Stimulated activated CD4-positive, alpha-beta T cell treated with anti-CD3 and anti-CD28 coated beads, TNF-alpha, amount 100 ng/mL, for 4 hours (primary cell): ENCODE measurements around the gene PDGFD.
"Not testable (repeated sequence)": the region's sequence is repeated elsewhere in the genome, so short reads cannot be mapped to it uniquely, and the experiment has no call there.

Source experiments
- DNase-seq, 3 experiments: peaks; one replicate each; pipeline ENCODE4 v3.0.0-alpha.2; 2020; ENCODE audit warnings: low read depth in 3 of 3

The PDGFD gene

DNA sequence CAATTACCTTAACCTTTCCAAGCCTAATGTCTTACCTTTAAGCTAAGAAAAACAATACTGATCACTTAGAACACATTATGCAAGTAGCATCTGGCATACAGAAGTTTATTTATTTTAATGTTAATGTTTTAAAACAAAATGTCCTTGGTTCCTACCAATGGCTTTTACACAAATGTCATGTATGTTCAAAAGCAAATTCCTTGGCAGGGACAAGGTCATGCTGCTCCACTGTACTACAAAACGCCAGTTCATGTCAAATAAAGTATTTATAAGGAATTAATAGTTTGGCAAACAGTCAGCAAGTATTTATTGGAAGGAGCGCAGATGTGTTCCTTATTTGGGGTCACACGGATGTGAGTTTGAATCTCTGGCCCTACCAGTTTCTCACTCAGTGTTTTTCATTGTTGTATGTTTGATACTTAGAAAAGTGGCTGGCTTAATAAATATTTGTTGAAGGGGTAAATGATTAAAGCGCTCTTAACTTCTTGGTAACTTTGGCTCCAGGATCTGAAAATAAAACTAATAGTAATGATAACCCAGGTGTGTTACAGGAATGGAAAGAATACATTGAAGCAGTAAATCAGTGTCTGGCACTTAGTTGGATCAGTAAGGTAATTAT, 108.9 kb downstream of the PDGFD start:
- DNase-seq = no peak

- DNase-seq = no peak
Observed at GRCh38 chr11:104053743-104054478, 110.0 kb downstream of the PDGFD start.

DNA sequence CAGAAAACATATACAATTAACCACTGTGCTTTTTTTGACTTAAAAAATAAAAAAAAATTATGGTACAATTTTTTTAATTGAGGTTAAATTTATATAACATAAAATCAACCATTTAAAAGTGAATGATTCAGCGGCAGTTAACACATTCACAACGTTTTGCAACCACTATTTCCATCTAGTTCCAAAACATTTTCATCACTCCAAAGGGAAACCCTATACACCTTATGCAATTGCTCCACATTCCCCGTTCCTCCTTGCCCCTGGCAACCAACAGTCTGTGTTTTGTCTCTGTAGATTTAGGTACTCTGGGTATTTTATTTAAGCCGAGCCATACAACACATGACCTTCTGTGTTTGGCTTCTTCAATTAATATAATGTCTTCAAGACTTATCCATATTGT, 112.2 kb downstream of the PDGFD start:
- DNase-seq = no peak

DNA sequence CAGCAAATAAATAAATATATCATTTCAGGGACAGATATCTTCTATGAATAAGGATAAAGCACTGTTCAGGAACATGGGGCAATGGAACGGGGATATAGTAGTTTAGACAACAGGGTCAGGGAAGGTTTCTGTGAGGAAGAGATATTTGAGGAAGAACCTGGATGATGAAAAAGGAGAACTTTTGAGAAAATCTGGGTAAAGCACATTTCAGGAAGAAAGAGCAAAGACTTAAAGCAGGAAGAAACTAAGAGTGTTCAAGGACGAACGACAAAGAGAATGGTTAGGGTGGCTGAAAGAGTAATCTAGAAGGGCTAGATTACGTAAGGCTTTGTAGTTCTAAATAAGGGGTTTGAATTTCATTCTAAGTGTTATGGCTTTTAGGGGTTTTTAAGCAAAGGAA, 114.8 kb downstream of the PDGFD start:
- DNase-seq = no peak

DNA sequence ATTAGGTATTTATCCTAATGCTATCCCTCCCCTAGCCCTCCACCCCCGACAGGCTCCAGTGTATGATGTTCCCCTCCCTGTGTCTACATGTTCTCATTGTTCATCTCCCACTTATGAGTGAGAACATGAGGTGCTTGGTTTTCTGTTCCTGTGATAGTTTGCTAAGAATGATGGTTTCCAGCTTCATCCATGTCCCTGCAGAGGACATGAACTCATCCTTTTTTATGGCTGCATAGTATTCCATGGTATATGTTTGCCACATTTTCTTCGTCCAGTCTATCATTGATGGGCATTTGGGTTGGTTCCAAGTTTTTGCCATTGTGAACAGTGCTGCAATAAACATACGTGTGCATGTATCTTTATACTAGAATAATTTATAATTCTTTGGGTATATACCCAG, 117.1 kb downstream of the PDGFD start:
- not testable (repeated sequence) for DNase-seq

DNA sequence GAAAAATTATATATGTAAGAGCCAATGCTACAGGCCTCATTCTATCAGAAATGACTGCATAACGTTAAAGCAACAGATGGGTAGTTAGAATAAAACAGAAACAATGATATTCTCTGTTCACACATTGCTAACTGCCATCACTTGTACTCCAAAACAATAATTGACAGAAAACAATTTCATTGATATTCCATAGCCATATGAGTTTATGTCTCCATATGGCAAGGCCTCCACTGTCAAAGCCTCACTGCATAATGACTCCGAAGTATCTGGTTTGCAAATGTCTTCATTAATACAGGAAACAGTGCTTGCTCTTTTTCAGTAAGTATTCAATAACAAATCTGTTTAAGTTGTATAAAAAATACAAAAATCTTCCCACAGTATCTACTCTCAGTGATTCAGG, 117.6 kb downstream of the PDGFD start:
- no peak for DNase-seq

DNA sequence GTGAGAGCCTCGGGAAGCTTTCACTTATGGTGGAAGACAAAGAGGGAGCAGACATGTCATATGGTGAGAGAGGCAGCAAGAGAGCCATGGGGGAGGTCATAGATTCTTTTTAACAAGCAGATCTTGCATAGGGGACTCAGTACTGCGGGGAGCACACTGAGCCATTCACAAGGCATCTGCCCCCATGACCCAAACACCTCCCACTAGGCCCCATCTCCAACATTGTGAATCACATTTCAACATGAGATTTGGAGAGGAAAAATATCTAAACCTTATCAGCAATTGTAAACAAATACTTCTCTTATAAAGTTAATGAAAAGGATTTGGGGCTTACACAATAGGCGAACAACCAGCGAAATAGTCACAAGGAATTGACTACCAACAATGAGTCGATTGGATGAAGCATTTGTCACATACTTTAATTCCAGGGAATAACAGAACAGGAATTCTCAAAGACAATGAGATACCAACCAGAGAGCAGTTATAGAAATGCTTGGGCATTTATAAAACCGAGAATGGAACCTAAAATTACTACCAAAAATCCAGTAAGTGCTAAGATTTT, 120.2 kb downstream of the PDGFD start:
- DNase-seq = no peak

- DNase-seq = no peak
Observed at GRCh38 chr11:104043142-104043541, 120.8 kb downstream of the PDGFD start.

DNA sequence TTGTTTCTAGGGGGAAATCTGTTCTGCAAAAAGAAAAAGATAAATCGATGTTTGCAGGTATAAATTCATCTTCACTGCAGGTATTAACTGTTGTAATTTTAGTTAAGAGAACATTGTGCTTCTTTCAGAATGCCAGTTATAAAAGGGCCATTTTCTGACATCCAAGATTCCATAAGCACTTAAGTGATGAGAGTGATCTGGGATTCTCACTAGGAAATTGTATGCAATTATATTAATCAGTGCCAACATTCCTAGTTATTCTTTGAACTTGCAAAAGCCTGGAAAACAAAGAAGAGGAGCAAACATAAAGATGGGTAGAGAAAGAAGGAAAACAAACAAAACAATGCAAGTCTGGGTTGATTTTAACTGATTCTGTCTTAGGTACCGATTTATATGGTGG, 122.2 kb downstream of the PDGFD start:
- no peak for DNase-seq

DNA sequence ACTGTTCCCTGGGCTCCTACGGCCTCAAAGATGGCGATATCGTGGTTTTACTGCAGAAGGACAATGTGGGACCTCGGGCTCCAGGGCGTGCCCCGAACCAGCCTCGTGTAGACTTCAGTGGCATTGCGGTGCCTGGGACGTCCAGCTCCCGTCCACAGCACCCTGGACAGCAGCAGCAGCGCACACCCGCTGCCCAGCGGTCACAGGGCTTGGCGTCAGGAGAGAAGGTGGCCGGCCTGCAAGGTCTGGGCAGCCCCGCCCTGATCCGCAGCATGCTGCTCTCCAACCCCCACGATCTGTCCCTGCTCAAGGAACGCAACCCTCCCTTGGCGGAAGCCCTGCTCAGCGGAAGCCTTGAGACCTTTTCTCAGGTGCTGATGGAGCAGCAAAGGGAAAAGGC, 127.0 kb downstream of the PDGFD start:
- DNase-seq = no peak

DNA sequence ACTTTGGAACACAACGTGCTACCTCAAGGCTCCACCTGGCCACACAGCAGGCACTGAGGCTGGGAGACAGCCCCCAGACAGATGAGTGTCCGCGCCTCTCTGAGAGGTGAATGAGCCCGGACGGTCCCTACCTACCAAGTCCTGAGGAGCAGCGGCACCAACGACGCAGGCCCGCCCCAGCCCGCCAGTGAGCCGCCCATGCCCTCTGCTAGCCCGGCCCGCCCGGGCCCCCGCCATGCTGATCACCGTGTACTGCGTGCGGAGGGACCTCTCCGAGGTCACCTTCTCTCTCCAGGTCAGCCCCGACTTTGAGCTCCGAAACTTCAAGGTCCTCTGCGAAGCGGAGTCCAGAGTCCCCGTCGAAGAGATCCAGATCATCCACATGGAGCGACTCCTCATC, 127.4 kb downstream of the PDGFD start, which contains the start of gene DDI1:
Gene DDI1 (plus strand): TSS at position 53 of the 400 bp plus-strand sequence. CDS start 183 bp downstream, at position 236.
- DNase-seq = no peak

- DNase-seq = no peak
Observed at GRCh38 chr11:104033561-104033960, 130.4 kb downstream of the PDGFD start.

DNA sequence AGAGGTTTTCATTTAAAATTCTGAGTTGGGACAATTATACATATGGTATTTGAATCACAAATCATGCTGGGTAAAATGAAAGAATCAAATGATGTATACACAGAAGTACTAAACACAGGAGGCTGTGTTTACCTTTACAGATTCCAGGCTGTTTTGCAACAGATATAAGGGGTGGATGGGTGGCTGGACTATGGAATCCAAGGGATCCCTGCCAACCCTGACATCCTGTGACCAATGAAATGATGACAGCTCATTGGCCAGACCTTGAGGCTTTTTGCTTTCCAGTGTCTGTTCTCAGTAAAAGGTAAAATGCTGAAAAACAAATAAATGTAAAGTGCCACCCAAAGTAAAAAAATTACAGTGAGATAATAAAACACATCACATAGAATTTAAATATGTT, 130.8 kb downstream of the PDGFD start:
- DNase-seq = no peak

GRCh38 chr11:104028476-104029263, 135.3 kb downstream of the PDGFD start:
- DNase-seq = no peak

GRCh38 chr11:104024572-104024971, 139.4 kb downstream of the PDGFD start:
- DNase-seq = no peak

- no peak for DNase-seq
Observed at GRCh38 chr11:104015649-104016415, 148.1 kb downstream of the PDGFD start.

GRCh38 chr11:104011044-104011443, 152.9 kb downstream of the PDGFD start:
- DNase-seq = no peak

DNA sequence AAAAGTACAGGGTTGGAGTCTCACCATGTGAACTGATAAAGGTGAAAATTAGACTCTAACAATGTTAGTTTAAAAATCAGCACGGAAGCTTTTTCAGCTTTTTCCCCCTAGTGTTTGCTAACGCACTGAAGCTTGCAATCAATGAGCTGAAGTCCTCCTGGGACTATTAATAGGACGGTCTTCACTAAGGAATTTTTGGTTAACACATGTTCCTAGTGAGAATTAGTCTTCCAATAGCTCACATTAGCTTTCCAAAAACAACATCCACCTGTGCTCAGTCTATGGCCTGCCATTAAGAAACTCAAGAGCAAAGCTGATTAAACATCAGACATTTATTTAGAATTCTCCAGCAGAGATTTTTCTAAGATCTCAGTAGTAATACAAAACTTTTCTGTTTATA, 154.2 kb downstream of the PDGFD start:
- no peak for DNase-seq

GRCh38 chr11:104005234-104005855, 158.6 kb downstream of the PDGFD start:
- no peak for DNase-seq

GRCh38 chr11:104003491-104003890, 160.5 kb downstream of the PDGFD start:
- no peak for DNase-seq

- DNase-seq = no peak
Observed at GRCh38 chr11:104001561-104002056, 162.3 kb downstream of the PDGFD start.
